Measurements from ENCODE around the gene PIGQ. TPM values are rescaled to one million over a fixed set of nuclear protein-coding genes. Genes with fewer than 3 reads are reported as not detected.

PIGQ gene
- total and polyA plus RNA-seq, 12 donors, result 13.7 to 43.7 (median 20.2) TPM

- H3K4me1 ChIP-seq, result peaks cover 10 to 64% (median 42%) of the 10 kb centered on the region in 9 donors
- TF ChIP-seq, protein P1, sequence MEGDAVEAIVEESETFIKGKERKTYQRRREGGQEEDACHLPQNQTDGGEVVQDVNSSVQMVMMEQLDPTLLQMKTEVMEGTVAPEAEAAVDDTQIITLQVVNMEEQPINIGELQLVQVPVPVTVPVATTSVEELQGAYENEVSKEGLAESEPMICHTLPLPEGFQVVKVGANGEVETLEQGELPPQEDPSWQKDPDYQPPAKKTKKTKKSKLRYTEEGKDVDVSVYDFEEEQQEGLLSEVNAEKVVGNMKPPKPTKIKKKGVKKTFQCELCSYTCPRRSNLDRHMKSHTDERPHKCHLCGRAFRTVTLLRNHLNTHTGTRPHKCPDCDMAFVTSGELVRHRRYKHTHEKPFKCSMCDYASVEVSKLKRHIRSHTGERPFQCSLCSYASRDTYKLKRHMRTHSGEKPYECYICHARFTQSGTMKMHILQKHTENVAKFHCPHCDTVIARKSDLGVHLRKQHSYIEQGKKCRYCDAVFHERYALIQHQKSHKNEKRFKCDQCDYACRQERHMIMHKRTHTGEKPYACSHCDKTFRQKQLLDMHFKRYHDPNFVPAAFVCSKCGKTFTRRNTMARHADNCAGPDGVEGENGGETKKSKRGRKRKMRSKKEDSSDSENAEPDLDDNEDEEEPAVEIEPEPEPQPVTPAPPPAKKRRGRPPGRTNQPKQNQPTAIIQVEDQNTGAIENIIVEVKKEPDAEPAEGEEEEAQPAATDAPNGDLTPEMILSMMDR (IDR thresholded peaks at IDR 0.05), result no peak
- DNase-seq, result peak; percentile 98 to 99
- H3K27ac ChIP-seq, result peak overlapping the region; percentile 80 to 100 (median 99)
- H3K4me3 ChIP-seq, result peak overlapping the region; percentile 54 to 97 (median 85)
- no peaks in the 10 kb centered on the region for H3K9me3 ChIP-seq
- intact Hi-C loops (cut with DNase I), result loop anchor here in 5 of 10 donors (2.0 to 10.0 kb wide), 6 partner anchors 20 to 164 kb away; partner anchors contain the start of genes RHOT2 (in 2 of the 5), METTL26 (in 1 of the 5), PIGQ (in 1 of the 5) and RAB11FIP3 (in 1 of the 5)
- H3K36me3 ChIP-seq, result peaks cover 0 to 13% (median 0%) of the 10 kb centered on the region in 9 donors
- ATAC-seq, result peak; percentile 87 to 96 (median 92)
- WGBS, 2 donors, result 0 to 1% methylated on average over 88 to 107 of the region's 107 CpGs
- no peaks in the 10 kb centered on the region for H3K27me3 ChIP-seq
Observed at GRCh38 chr16:588889-589657, 19.3 kb downstream of the PIGQ start.

DNA sequence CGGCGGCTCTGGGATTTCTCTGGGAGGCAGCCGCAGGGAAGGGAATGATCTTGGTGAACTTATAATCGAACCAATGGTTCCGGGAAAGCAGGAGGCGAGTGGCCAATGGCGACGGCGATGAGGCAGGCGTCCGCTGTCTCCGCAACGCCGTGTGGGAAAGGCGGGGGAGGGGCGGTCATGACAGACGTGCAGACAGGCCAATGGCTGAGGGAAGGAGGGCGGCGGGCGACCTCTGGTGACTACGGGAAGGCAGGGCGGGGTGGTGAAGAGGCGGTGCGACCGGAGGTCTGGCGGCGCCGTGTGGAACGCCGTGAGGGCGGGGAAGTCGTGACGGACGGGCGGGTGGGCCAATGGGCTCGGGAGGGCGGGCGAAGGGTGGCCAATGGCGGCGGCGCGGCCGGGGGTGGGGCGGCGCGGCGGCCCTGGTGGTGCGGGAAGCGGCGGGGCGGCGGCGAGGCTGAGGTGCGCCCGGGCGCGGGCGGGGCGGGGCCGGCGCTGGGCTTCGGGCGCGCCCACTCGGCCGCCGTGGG, 20.0 kb downstream of the PIGQ start, which contains the start of gene RAB40C:
RAB40C (plus strand) TSS at position 409 of the 530 bp plus-strand sequence. CDS start 226 bp downstream, outside the sequence.
- H3K36me3 ChIP-seq, result peaks cover 0 to 16% (median 0%) of the 10 kb centered on the region in 9 donors
- DNase-seq, result peak; percentile 99
- WGBS, 2 donors, result 1 to 3% methylated on average over 27 to 67 of the region's 67 CpGs
- peaks cover 10 to 64% (median 42%) of the 10 kb centered on the region in 9 donors for H3K4me1 ChIP-seq
- H3K27me3 ChIP-seq, result no peaks in the 10 kb centered on the region
- H3K4me3 ChIP-seq, result peak within 1 kb of the TSS; percentile 81 to 97 (median 92)
- H3K27ac ChIP-seq, result peak within 1 kb of the TSS; percentile 80 to 100 (median 99)
- H3K9me3 ChIP-seq, result no peaks in the 10 kb centered on the region
- intact Hi-C loops (cut with DNase I), result loop anchor here in 5 of 10 donors (2.0 to 10.0 kb wide), 8 partner anchors 21 to 165 kb away; partner anchors contain the start of genes METTL26 (in 3 of the 5), RHOT2 (in 2 of the 5), PIGQ (in 1 of the 5) and RAB11FIP3 (in 1 of the 5)
- TF ChIP-seq, protein P1 (IDR thresholded peaks at IDR 0.05), result peak in 4 of 9 donors; percentile 11 to 42 (median 26)
- peak; percentile 90 to 98 (median 96) for ATAC-seq

GRCh38 chr16:590188-590814, 20.5 kb downstream of the PIGQ start:
- peaks cover 0 to 16% (median 0%) of the 10 kb centered on the region in 9 donors for H3K36me3 ChIP-seq
- H3K9me3 ChIP-seq, result no peaks in the 10 kb centered on the region
- no peak for ATAC-seq
- no peaks in the 10 kb centered on the region for H3K27me3 ChIP-seq
- intact Hi-C loops (cut with DNase I), result loop anchor here in 3 of 10 donors (2.0 to 5.0 kb wide), 3 partner anchors 42 to 47 kb away; partner anchors contain the start of genes METTL26 (in 2 of the 3) and WFIKKN1 (in 1 of the 3)
- peak overlapping the region; percentile 36 to 91 (median 82) for H3K27ac ChIP-seq
- 0 to 1% methylated on average over 70 to 71 of the region's 71 CpGs for WGBS, 2 donors
- peak in 1 of 2 donors; percentile 40 for DNase-seq
- H3K4me3 ChIP-seq, result peak overlapping the region; percentile 75 to 96 (median 90)
- TF ChIP-seq, protein P1 (IDR thresholded peaks at IDR 0.05), result no peak
- H3K4me1 ChIP-seq, result peaks cover 10 to 63% (median 42%) of the 10 kb centered on the region in 9 donors
